ENCODE data around the gene SLC25A1.

DNA sequence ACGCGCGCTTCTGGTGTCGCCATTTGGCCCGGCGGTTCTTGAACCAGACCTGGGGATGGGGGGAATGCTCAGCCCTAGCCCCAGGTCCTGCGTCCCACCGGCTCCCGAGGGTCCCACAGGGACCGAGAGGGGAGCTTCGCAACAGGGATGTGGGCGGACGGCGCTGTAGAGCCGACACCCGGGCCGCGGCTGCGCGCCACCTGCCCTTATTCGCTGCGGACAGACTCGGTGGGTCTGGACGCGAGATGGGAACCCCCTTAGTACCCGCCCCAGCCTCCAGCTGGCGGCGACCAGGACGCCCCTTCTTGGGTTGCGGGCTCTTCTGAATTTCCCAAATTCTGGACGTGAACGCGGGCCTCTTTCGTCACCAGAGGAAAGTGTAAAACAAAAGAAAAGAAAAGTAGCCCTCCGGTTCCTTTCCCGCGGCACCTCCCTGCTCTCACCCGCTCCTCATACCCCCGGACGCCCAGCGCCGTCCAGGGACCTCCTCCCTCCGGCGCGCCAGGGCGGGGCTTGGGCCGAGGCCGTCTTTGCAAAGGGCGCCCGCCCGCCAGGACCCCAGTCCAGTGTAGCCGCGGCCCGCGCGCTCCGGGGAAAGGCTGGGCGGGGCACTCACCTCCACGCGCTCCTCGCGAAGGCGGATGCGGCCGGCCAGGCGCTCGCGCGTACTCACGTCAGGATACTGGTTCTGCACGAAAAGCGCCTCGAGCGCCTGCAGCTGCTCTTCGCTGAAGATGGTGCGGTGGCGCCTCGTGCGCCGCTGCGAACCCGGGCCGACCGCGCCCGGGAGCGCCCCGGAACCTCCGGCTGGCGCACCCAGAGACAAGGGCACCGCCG lies 29.3 kb downstream of the SLC25A1 start:
- no peak for TF ChIP-seq POLR2A (IDR thresholded peaks at IDR 0.05)
- TF ChIP-seq, protein P1, sequence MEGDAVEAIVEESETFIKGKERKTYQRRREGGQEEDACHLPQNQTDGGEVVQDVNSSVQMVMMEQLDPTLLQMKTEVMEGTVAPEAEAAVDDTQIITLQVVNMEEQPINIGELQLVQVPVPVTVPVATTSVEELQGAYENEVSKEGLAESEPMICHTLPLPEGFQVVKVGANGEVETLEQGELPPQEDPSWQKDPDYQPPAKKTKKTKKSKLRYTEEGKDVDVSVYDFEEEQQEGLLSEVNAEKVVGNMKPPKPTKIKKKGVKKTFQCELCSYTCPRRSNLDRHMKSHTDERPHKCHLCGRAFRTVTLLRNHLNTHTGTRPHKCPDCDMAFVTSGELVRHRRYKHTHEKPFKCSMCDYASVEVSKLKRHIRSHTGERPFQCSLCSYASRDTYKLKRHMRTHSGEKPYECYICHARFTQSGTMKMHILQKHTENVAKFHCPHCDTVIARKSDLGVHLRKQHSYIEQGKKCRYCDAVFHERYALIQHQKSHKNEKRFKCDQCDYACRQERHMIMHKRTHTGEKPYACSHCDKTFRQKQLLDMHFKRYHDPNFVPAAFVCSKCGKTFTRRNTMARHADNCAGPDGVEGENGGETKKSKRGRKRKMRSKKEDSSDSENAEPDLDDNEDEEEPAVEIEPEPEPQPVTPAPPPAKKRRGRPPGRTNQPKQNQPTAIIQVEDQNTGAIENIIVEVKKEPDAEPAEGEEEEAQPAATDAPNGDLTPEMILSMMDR (IDR thresholded peaks at IDR 0.05), result no peak
